Activated CD4-positive, alpha-beta memory T cell treated with anti-CD3 and anti-CD28 coated beads, Interleukin-2, amount 10 ng/mL, durations not matched to agents 7 days and 5 days (primary cell): ENCODE results near the gene NTN4. TPM values are rescaled to one million over a fixed set of nuclear protein-coding genes. Genes with fewer than 3 reads are reported as not detected.

ENCODE experiments used
- total RNA-seq, 2 experiments: library from RNA; stranded (reverse); gene quantifications; one replicate each; pipeline ENCODE4 v1.2.3, GENCODE V29; 2021

NTN4 gene
- total RNA-seq, 2 experiments from 2014 or later: 0.25 to 0.63 TPM

Other genes with a start within 250 kb of the NTN4 start
- 1 to 10 TPM in 1 of 2 experiments, under 1 TPM in 1; 0.88 to 1.5 TPM for gene USP44, start 239.3 kb downstream of the NTN4 start, total RNA-seq
- gene SNRPF, start 68.2 kb upstream of the NTN4 start, total RNA-seq: 10 to 100 TPM; 32.0 to 33.1 TPM
- gene CCDC38, start 151.8 kb upstream of the NTN4 start, total RNA-seq: not detected
- gene AMDHD1, start 152.6 kb upstream of the NTN4 start, total RNA-seq: under 1 TPM; 0.40 to 0.93 TPM
- under 1 TPM; 0.18 to 0.23 TPM for gene HAL, start 205.6 kb upstream of the NTN4 start, total RNA-seq
- gene LTA4H, start 244.8 kb upstream of the NTN4 start, total RNA-seq: 10 to 100 TPM; 50.7 to 52.1 TPM